ENCODE data around the gene CRYL1.

GRCh38 chr13:20426766-20427448 is 98.8 kb downstream of the CRYL1 start:
- no peak for TF ChIP-seq CTCF (IDR thresholded peaks at IDR 0.05 in 2 of 3, conservative IDR thresholded peaks at IDR 0.05 in 1 of 3; ENCODE audit: insufficient read depth in 2 of 3, low read depth in 1 of 3, low read length in 3 of 3)
- no peak for TF ChIP-seq ZNF766 (CRISPR knock-in tag; conservative IDR thresholded peaks at IDR 0.05)
- TF ChIP-seq, protein P1, sequence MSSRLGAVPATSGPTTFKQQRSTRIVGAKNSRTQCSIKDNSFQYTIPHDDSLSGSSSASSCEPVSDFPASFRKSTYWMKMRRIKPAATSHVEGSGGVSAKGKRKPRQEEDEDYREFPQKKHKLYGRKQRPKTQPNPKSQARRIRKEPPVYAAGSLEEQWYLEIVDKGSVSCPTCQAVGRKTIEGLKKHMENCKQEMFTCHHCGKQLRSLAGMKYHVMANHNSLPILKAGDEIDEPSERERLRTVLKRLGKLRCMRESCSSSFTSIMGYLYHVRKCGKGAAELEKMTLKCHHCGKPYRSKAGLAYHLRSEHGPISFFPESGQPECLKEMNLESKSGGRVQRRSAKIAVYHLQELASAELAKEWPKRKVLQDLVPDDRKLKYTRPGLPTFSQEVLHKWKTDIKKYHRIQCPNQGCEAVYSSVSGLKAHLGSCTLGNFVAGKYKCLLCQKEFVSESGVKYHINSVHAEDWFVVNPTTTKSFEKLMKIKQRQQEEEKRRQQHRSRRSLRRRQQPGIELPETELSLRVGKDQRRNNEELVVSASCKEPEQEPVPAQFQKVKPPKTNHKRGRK (tag; IDR thresholded peaks at IDR 0.05) = no peak
- no peak for TF ChIP-seq RNF2 (IDR thresholded peaks at IDR 0.05)
- no peak for TF ChIP-seq KLF6 (CRISPR knock-in tag; IDR thresholded peaks at IDR 0.05; ENCODE audit: borderline replicate concordance)
- no peak for TF ChIP-seq PHF8 (IDR thresholded peaks at IDR 0.05; ENCODE audit: borderline replicate concordance, low read length)
- TF ChIP-seq, protein P2, sequence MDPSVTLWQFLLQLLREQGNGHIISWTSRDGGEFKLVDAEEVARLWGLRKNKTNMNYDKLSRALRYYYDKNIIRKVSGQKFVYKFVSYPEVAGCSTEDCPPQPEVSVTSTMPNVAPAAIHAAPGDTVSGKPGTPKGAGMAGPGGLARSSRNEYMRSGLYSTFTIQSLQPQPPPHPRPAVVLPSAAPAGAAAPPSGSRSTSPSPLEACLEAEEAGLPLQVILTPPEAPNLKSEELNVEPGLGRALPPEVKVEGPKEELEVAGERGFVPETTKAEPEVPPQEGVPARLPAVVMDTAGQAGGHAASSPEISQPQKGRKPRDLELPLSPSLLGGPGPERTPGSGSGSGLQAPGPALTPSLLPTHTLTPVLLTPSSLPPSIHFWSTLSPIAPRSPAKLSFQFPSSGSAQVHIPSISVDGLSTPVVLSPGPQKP (CRISPR knock-in tag; IDR thresholded peaks at IDR 0.05) = no peak
- TF ChIP-seq, protein P3, sequence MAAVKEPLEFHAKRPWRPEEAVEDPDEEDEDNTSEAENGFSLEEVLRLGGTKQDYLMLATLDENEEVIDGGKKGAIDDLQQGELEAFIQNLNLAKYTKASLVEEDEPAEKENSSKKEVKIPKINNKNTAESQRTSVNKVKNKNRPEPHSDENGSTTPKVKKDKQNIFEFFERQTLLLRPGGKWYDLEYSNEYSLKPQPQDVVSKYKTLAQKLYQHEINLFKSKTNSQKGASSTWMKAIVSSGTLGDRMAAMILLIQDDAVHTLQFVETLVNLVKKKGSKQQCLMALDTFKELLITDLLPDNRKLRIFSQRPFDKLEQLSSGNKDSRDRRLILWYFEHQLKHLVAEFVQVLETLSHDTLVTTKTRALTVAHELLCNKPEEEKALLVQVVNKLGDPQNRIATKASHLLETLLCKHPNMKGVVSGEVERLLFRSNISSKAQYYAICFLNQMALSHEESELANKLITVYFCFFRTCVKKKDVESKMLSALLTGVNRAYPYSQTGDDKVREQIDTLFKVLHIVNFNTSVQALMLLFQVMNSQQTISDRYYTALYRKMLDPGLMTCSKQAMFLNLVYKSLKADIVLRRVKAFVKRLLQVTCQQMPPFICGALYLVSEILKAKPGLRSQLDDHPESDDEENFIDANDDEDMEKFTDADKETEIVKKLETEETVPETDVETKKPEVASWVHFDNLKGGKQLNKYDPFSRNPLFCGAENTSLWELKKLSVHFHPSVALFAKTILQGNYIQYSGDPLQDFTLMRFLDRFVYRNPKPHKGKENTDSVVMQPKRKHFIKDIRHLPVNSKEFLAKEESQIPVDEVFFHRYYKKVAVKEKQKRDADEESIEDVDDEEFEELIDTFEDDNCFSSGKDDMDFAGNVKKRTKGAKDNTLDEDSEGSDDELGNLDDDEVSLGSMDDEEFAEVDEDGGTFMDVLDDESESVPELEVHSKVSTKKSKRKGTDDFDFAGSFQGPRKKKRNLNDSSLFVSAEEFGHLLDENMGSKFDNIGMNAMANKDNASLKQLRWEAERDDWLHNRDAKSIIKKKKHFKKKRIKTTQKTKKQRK (IDR thresholded peaks at IDR 0.05; ENCODE audit: borderline replicate concordance, low read depth, low read length) = no peak
- TF ChIP-seq GATA2 (CRISPR knock-in tag; IDR thresholded peaks at IDR 0.05) = no peak
- TF ChIP-seq NFIC (IDR thresholded peaks at IDR 0.05) = no peak
- TF ChIP-seq DPF2 (IDR thresholded peaks at IDR 0.05) = no peak
- no peak for TF ChIP-seq FOS (IDR thresholded peaks at IDR 0.05; ENCODE audit: extremely low read depth, insufficient read length)
- TF ChIP-seq RBM34 (IDR thresholded peaks at IDR 0.05; ENCODE audit: borderline replicate concordance, insufficient read depth, low read length) = no peak

All from K562 (cell line).